AG04450 (cell line): Measurements from ENCODE around the gene PPM1N. TPM values are rescaled to one million over a fixed set of nuclear protein-coding genes. Genes with fewer than 3 reads are reported as not detected.

ENCODE experiments used
- CTCF ChIA-PET: fragments of 300-600, 350-600 bp; formaldehyde crosslinking; extraction: SDS; loops from one replicate; lab custom pipeline; 2022; ENCODE audit warnings: antibody characterized with exemption, inconsistent platforms; lab: Charles Lee
- POLR2A ChIA-PET: fragments of 350-600 bp; formaldehyde crosslinking; extraction: SDS; loops from one replicate; lab custom pipeline; 2021; ENCODE audit warnings: antibody characterized with exemption, inconsistent platforms; lab: Yijun Ruan, JAX
- DNase-seq: peaks from one replicate; pipeline ENCODE4 v3.0.0-alpha.2; 2011; ENCODE audit warnings: low read depth, low spot score
- H3K27ac ChIP-seq: one replicate; pipeline ENCODE4 v1.5.1; 2012; ENCODE audit warnings: low read depth, low read length, control low read depth
- H3K27me3 ChIP-seq: one replicate; pipeline ENCODE4 v1.6.0; 2012; ENCODE audit warnings: low read length; ENCODE audit not compliant: control insufficient read depth, insufficient read depth
- H3K4me3 ChIP-seq: 2 replicates; pipeline ENCODE4 v1.5.1; 2011; ENCODE audit warnings: mild to moderate bottlenecking, low read depth, low read length, control low read depth
- H3K9me3 ChIP-seq: 2 replicates; pipeline ENCODE4 v1.5.1; 2012; ENCODE audit warnings: low read length; ENCODE audit not compliant: control insufficient read depth, insufficient read depth
- polyA plus RNA-seq: library from polyadenylated mRNA; depleted of rRNA; stranded (reverse); fragments of >200 nt; gene quantifications from 2 replicates; pipeline ENCODE4 v1.2.3, GENCODE V29; 2011
- TF ChIP-seq, protein P1 (sequence below): IDR thresholded peaks from 2 replicates; pipeline ENCODE4 v1.5.1; 2011; ENCODE audit warnings: low read depth, low read length, control low read depth, inconsistent platforms

The PPM1N gene
- polyA plus RNA-seq, 1 experiment: 1.5 TPM

DNA sequence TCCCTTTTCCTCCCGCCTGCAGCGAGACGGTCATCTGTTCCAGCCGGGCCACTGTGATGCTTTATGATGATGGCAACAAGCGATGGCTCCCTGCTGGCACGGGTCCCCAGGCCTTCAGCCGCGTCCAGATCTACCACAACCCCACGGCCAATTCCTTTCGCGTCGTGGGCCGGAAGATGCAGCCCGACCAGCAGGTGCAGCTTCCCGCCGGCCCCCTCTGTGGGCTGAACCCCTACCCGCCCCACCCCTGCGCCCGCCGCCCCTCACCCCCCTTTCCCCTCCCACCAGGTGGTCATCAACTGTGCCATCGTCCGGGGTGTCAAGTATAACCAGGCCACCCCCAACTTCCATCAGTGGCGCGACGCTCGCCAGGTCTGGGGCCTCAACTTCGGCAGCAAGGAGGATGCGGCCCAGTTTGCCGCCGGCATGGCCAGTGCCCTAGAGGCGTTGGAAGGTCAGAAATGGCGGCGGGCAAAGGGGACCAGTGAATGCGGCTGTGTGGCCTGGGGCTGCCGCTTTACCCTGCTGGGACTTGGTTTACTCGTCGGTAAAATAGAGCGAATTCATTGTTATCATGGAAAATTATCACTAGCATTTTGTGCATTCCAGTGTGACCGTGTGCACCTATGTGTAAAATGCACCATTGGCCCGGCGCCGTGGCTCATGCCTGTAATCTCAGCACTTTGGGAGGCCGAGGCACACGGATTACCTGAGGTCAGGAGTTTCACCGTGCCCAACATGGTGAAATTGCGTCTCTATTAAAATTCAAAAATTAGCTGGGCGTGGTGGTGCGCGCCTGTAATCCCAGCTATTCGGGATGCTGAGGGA, 19.6 kb downstream of the PPM1N start:
- TF ChIP-seq, protein P1, sequence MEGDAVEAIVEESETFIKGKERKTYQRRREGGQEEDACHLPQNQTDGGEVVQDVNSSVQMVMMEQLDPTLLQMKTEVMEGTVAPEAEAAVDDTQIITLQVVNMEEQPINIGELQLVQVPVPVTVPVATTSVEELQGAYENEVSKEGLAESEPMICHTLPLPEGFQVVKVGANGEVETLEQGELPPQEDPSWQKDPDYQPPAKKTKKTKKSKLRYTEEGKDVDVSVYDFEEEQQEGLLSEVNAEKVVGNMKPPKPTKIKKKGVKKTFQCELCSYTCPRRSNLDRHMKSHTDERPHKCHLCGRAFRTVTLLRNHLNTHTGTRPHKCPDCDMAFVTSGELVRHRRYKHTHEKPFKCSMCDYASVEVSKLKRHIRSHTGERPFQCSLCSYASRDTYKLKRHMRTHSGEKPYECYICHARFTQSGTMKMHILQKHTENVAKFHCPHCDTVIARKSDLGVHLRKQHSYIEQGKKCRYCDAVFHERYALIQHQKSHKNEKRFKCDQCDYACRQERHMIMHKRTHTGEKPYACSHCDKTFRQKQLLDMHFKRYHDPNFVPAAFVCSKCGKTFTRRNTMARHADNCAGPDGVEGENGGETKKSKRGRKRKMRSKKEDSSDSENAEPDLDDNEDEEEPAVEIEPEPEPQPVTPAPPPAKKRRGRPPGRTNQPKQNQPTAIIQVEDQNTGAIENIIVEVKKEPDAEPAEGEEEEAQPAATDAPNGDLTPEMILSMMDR: no peak
- ChIA-PET POLR2A (no interaction called here), CTCF (no interaction called here)
- Histone ChIP-seq H3K4me3 (no peak overlapping the region), H3K27me3 (no peaks in the 10 kb centered on the region), H3K27ac (peak overlapping the region; percentile 21), H3K9me3 (no peaks in the 10 kb centered on the region)
- DNase-seq: no peak

DNA sequence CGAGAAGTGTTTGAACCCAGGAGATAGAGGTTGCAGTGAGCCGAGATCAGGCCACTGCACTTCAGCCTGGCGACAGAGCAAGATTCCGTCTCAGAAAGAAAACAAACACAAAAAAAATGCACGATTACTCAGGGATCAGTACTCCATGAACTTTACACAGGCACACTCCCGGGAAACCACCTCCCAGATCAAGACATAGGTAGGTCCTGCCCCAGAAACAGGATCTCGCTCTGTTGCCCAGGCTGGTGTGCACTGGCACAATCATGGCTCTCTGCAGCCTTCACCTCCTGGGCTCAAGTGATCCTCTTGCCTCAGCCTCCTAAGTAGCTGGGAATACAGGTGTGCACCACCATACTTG, 20.2 kb downstream of the PPM1N start:
- Histone ChIP-seq H3K4me3 (no peak overlapping the region), H3K27ac (no peak overlapping the region), H3K9me3 (no peaks in the 10 kb centered on the region), H3K27me3 (no peaks in the 10 kb centered on the region)
- ChIA-PET POLR2A (no interaction called here), CTCF (no interaction called here)
- TF ChIP-seq, protein P1: no peak
- no peak for DNase-seq

DNA sequence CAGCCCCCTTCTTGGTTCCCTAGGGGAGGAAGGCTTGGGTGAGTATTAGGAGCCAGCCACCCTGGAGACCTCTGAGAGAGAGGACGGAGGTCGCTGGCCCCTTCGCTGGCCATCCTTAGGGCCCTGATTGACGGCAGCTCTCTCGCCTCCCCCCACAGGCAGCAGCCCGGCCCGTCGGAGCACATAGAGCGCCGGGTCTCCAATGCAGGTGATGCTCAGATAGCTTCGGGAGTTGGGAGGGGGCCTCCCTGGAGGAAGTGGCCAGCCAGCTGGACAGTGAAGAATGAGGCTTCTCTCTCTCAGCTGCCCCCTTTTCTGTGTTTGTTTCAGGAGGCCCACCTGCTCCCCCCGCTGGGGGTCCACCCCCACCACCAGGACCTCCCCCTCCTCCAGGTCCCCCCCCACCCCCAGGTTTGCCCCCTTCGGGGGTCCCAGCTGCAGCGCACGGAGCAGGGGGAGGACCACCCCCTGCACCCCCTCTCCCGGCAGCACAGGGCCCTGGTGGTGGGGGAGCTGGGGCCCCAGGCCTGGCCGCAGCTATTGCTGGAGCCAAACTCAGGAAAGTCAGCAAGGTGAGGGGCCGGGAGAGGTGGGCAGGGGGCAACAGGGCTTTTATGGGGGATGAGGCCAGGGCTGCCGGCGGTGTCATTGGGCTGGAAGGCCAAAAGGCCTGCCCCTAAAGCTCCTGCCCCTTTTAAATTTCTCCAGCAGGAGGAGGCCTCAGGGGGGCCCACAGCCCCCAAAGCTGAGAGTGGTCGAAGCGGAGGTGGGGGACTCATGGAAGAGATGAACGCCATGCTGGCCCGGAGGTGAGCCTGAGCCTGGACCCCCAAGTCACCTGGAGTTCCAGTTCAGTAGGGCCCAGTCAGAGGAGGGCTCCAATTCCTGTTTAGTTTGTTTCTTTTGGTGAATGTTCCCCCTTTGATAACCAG, 24.0 kb downstream of the PPM1N start:
- no peaks in the 10 kb centered on the region for H3K9me3 ChIP-seq
- no peak for DNase-seq
- POLR2A ChIA-PET: no interaction called here
- TF ChIP-seq, protein P1: no peak
- no peaks in the 10 kb centered on the region for H3K27me3 ChIP-seq
- CTCF ChIA-PET: interaction anchor here (0.6 kb wide), 1 partner anchor 83 kb away, joined by 3 read pairs; no protein-coding TSS in a partner anchor
- H3K4me3 ChIP-seq: no peak overlapping the region
- H3K27ac ChIP-seq: peak overlapping the region; percentile 31

DNA sequence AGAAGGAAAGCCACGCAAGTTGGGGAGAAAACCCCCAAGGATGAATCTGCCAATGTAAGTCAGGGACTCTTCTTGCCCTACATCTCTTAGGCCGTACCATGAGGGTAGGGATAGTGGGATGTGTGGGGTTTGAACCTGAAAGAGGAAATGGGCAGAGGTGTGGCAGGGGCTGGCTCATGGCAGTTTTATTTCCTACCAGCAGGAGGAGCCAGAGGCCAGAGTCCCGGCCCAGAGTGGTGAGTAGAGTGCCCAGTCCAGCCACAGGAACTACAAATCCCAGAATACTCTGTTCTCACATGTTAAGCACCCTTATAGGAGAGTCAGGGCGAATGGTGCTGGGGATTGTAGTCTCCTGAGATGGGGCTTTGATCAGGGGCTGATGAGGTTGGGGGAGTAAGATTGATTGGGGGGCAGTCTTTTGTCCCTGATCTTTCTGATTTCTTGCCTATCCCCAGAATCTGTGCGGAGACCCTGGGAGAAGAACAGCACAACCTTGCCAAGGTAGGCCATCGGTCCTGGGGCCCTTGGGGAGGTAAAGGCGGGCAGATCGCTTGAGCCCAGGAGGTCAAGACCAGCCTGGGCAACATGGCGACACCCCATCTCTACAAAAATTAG, 25.5 kb downstream of the PPM1N start:
- DNase-seq: peak; percentile 61
- H3K27ac ChIP-seq: peak overlapping the region; percentile 21

More for the DNA sequence above, 25.5 kb downstream of the PPM1N start:
- no peak overlapping the region for H3K4me3 ChIP-seq
- TF ChIP-seq, protein P1: peak; percentile 90
- H3K9me3 ChIP-seq: peaks cover under 1% of the 10 kb centered on the region; the same call in 1 of the 2 replicates
- no peaks in the 10 kb centered on the region for H3K27me3 ChIP-seq
- ChIA-PET CTCF (interaction anchor here (0.7 to 1.2 kb wide), 3 partner anchors 84 to 277 kb away, joined by 4 to 7 read pairs (median 4); no protein-coding TSS in a partner anchor), POLR2A (interaction anchor here (0.6 kb wide), 1 partner anchor 159 kb away, joined by 3 read pairs; no protein-coding TSS in a partner anchor)
